Stromal cell of bone marrow (primary cell): ENCODE measurements around the gene CBX7.

Experiments
- DNase-seq: peaks from one replicate; pipeline ENCODE4 v3.0.0-alpha.2; 2012; ENCODE audit warnings: low read depth

The CBX7 gene

DNA sequence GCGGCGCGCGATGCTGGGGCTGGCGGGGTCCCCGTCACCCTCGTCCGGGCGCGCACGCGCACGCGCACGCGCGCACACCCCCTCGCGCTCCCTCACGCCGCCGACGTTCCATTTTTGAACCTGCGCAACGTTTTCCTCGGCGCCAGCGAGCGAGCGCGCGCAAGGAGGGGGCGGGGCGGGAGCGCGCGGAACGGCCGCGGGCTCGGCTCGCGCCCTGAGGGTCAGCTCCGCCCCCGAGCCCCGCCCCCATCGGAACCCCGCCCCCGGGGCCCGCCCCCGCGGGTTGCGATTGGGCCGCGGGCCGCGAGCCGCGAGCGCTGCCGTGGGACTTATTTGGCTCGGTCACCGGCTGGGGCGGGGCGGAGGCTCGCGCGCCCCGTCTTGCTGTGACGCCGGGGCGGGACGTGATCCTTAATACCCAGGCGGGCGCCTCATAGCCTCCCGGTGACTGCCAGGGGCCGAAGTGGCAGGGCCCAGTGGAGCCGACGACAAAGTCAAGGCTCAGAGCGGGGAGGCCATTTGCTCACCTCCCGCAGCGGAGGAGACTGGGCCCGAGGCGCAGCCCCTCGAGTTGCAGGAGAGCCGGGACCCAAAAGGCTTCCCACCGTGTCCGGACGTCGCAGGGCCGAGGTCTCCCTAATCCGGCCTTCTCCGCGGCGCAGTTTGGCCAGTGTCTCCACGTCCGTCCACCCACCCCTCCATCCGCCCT lies at the start of gene CBX7:
CBX7 (minus strand) TSS at position 170 of the 709 bp plus-strand sequence. CDS start 236 bp downstream, outside the sequence.
- peak; percentile 63 for DNase-seq

DNA sequence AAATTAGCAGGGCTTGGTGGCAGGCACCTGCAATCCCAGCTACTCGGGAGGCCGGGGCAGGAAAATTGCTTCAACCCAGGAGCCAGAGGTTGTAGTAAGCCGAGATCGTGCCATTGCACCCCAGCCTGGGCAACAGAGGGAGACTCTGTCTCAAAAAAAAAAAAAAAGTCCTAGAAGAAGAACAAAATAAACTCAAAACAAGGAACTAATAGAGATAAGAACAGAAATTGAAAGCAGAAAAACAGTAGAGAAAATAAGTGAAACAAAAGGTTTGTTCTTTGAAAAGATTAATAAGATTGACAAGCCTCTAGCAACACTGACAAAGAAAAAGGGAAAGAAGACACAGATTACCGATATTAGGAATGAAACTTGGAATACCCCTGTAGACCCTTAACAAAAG lies 45.1 kb upstream of the CBX7 start:
- DNase-seq, result no peak

DNA sequence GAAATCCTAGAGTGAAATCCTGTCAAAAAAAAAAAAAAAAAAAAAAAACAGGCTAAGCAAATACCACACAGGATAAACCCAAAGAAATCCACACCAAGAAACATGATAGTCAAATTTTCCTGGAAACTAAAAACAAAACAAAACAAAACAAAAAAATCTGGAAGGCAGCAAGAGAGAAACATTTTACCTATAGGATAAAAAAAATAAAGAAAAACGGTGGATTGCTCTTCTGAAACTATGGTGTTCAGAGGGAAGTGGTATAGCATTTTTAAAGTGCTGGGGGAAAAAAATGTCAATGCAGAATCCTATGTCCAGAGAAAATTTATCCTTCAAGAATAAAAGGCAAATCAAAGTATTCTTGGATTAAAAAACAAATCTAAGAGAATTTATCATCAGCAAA lies 41.6 kb upstream of the CBX7 start:
- DNase-seq, result no peak

DNA sequence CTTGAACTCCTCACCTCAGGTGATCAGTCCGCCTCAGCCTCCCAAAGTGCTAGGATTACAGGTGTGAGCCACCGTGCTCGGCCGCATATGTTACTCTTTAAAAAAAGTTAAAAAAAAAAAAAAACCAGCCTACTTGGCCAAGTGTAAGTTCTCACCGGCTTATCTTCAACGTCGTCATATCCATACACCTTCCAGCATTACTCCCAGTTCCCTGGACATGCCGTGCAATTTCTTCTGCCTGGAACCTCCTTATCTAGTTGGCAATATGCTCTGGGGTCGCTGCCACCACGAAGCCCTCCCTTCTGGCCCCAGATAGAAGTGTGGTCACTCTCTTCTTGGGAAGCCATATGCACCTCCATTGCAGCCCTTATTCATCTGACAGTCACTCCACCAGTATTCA lies 36.3 kb upstream of the CBX7 start:
- no peak for DNase-seq

GRCh38 chr22:39185601-39186012 lies 33.1 kb upstream of the CBX7 start:
- peak; percentile 17 for DNase-seq

DNA sequence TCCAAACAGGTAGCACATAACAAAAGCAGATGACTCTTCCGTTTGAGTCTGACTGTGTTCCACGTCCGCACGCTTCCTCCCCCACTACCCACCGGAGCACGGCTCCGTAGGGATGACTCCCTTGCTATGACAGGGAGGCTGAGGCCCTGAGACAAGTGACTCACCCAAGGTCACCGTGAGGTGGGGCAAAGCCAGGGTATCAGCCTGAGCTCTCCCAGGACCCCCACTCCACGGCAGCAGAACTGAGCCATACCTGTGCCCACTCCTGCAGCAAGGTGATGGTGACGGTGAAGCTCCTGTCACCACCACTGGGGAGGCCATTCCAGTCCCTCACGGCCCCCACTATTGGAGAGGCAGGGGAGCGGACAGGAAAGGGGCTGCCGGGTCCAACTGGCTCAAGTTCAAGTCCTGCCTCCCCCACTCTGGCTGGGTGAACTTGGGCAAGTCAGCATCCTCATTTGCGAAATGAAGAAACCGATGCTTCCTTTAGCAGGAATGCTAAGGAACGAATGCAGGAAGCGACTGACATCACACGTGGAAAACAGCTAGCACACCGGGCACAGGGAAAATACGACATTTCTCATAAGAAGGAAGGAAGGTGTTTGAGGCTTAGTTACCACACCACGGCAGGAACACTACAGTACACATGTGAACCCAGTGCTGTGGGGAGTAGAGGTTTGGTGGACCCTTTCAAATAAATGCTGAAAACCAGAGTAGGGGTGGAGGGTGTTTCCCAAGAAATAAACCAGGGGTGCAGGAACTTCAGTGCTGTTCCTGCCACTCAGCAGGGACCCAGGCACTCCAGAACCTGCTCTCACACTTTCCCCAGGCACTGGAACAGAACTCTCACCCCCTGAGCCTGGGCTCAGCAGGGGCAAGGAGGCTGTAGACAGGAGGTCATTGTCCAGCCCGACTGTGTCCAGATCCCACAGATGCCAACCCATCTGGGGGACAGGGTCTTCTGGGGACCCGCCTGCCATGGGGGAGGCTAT lies 32.4 kb upstream of the CBX7 start:
- no peak for DNase-seq

- no peak for DNase-seq
Observed at GRCh38 chr22:39183991-39184585, 31.6 kb upstream of the CBX7 start.

- no peak for DNase-seq
Observed at GRCh38 chr22:39182478-39183030, 30.1 kb upstream of the CBX7 start.

- no peak for DNase-seq
Observed at GRCh38 chr22:39181778-39182177, 29.3 kb upstream of the CBX7 start.

DNA sequence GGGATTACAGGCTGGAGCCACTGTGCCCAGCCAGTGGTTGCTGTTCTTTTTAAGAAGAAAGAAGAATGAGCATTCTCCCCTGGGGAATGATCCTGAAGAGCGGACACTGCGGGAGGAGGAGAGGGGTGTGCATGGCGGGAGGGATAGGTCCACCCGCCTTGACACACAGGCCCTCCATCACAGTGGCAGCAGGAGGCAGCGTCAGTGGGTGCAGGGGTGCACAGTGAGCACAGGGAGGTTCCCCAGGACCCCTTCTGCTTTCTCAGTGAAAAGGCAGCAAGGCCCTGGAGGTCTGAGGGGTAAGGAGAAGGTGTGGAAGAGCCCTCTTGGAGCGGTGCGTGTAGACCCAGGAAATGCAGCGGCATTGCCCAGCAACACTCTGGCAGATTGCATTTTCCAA lies 28.9 kb upstream of the CBX7 start:
- DNase-seq, result no peak

GRCh38 chr22:39179841-39180335 lies 27.4 kb upstream of the CBX7 start:
- no peak for DNase-seq

DNA sequence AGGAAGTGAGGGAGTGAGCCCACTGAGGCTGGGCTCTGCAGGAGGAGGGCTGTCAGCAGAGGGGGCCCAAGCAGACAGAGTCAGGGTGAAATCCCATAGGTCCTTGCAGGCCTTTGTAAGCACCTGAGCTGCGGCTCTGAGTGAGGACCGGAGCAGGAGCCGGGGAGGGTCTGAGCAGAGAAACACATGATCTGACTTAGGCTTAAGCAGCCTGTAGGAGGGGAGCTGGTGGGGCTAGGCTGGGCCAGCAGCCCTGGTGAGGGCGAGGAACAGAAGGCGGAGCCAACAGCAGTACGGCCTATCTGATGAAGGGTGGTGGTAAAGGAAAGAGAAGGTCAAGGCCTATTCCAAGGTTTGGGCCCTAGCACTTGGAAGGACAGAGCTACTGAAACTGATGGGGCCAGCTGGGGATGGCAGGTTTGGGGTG lies 26.9 kb upstream of the CBX7 start:
- DNase-seq, result no peak

- no peak for DNase-seq
Observed at GRCh38 chr22:39178206-39179111, 26.0 kb upstream of the CBX7 start.

- no peak for DNase-seq
Observed at GRCh38 chr22:39177791-39178190, 25.3 kb upstream of the CBX7 start.

GRCh38 chr22:39177456-39177775 lies 24.9 kb upstream of the CBX7 start:
- DNase-seq, result no peak

DNA sequence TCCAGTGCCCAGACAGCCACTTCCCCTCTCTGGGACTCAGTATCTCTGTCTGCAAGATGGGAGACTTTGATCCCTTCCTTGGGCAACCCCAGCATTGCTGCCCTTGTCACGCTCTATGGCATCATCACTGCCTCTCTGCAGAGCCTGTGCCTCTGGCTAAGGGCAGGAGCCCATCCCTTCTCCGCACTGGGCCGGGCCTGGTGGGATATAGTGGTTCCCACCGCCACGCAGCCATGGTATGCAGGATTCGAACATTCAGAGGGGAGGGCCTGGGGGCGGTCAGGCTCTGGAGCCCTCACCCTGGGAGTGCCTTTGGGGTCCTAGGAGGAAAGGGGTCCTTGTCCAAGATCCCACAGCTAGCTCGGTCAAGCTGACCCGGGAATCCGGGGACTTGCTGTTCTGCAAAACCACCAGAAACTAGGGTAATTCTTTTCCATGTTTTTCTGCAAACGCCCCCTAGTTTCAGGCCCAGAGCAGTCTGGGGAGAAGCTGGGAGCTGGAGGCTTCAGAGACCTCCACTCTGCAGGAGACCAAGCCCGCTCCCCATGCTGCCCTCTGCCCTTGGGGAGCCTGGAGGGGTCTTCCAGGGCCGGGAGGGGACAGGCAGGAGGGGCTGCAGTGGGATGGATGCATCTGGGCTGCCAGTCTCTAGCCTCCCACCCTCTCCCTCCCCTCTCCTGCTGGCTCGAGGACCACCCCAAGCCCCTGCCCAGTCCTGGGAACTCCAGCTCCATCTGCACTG lies 24.4 kb upstream of the CBX7 start:
- no peak for DNase-seq

DNA sequence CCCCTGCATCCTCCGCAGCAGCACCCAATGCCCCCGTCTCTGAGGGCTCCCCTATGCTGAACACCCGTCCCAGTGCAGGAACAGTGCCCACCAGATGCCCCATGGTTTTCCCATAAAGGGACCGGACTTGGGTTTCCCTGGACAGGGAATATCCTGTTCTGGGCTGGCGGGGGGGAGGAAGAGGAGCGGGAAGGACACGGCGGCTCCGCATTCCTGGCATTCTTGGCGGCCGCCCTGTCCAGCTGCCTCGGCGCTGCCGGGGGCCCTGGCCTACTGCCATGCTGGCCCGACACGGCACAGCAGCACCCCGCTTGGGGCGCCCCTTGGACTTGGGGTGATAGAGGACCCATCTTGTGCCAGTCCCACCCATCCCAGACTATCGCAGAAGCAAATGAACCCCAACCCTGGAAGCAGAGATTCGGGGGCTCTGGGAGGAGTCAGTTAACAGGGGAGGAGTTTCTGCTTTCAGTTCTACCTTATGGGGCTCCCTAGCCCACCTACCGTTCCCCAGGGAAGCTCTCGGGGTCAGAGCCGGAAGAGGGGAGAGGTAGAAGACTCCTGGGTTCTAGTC lies 23.7 kb upstream of the CBX7 start:
- no peak for DNase-seq

- DNase-seq, result no peak
Observed at GRCh38 chr22:39175353-39176142, 23.1 kb upstream of the CBX7 start.
